Daoy (cell line): ENCODE results near the gene RER1. TPM values are rescaled to one million over a fixed set of nuclear protein-coding genes. Genes with fewer than 3 reads are reported as not detected.

Experiments used
- DNase-seq: peaks from one replicate; pipeline ENCODE4 v3.0.0-alpha.2; 2015; ENCODE audit warnings: low read depth
- total RNA-seq: library from RNA; depleted of rRNA; stranded (reverse); fragments of >200 nt; shearing (Covaris generic); gene quantifications from 2 replicates; pipeline ENCODE4 v1.2.3, GENCODE V29; 2014

RER1 gene
- total RNA-seq, 1 experiment from 2014 or later = 140 TPM

- DNase-seq = no peak
These were observed 15.7 kb downstream of the RER1 start for GRCh38 chr1:2407166-2407990.

GRCh38 chr1:2407991-2408275 lies 16.3 kb downstream of the RER1 start:
- no peak for DNase-seq

GRCh38 chr1:2408456-2408855 lies 16.8 kb downstream of the RER1 start:
- no peak for DNase-seq

GRCh38 chr1:2408859-2409276 lies 17.2 kb downstream of the RER1 start:
- DNase-seq = no peak

- no peak for DNase-seq
These were observed 18.1 kb downstream of the RER1 start for GRCh38 chr1:2409745-2410144.

GRCh38 chr1:2411801-2412394 lies 20.3 kb downstream of the RER1 start:
- DNase-seq = no peak

GRCh38 chr1:2412395-2412772 lies 20.7 kb downstream of the RER1 start, which contains the start of gene PEX10:
TSS of gene PEX10 (minus strand) at chr1:2412564. CDS start at chr1:2412502, 62 bp downstream.
- DNase-seq = peak; percentile 99

GRCh38 chr1:2412773-2413494 lies 21.3 kb downstream of the RER1 start:
- no peak for DNase-seq

GRCh38 chr1:2413495-2414296 lies 22.1 kb downstream of the RER1 start:
- DNase-seq = no peak

- peak; percentile 81 for DNase-seq
These were observed 22.8 kb downstream of the RER1 start for GRCh38 chr1:2414297-2414958.

- no peak for DNase-seq
These were observed 23.7 kb downstream of the RER1 start for GRCh38 chr1:2415337-2415736.

GRCh38 chr1:2415801-2416208 lies 24.2 kb downstream of the RER1 start:
- no peak for DNase-seq

GRCh38 chr1:2416403-2416802 lies 24.8 kb downstream of the RER1 start:
- DNase-seq = no peak

GRCh38 chr1:2417083-2417832 lies 25.6 kb downstream of the RER1 start:
- DNase-seq = no peak

GRCh38 chr1:2417833-2418225 lies 26.2 kb downstream of the RER1 start:
- no peak for DNase-seq

GRCh38 chr1:2418791-2419320 lies 27.2 kb downstream of the RER1 start:
- DNase-seq = no peak

GRCh38 chr1:2419416-2419815 lies 27.8 kb downstream of the RER1 start:
- DNase-seq = no peak

GRCh38 chr1:2422523-2422922 lies 30.9 kb downstream of the RER1 start:
- DNase-seq = no peak

- DNase-seq = no peak
These were observed 34.3 kb downstream of the RER1 start for GRCh38 chr1:2425892-2426291.

- no peak for DNase-seq
These were observed 34.9 kb downstream of the RER1 start for GRCh38 chr1:2426540-2426939.

GRCh38 chr1:2427051-2427450 lies 35.4 kb downstream of the RER1 start:
- DNase-seq = no peak
